Stimulated activated CD4-positive, alpha-beta T cell treated with anti-CD3 and anti-CD28 coated beads, Interleukin-4, amount 100 ng/mL, for 1 hour (primary cell): ENCODE measurements around the gene SRGAP1.

ENCODE experiments used
- DNase-seq: peaks from one replicate; pipeline ENCODE4 v3.0.0-alpha.2; 2020

SRGAP1 gene

GRCh38 chr12:63911341-63911740 lies 66.8 kb downstream of the SRGAP1 start:
- DNase-seq = no peak

- no peak for DNase-seq
Measured at GRCh38 chr12:63912651-63913050, 68.2 kb downstream of the SRGAP1 start.

- DNase-seq = no peak
Measured at GRCh38 chr12:63913929-63914328, 69.4 kb downstream of the SRGAP1 start.

- DNase-seq = no peak
Measured at GRCh38 chr12:63915105-63915800, 70.8 kb downstream of the SRGAP1 start.

GRCh38 chr12:63916561-63917476 lies 72.3 kb downstream of the SRGAP1 start:
- no peak for DNase-seq

GRCh38 chr12:63917477-63917862 lies 73.0 kb downstream of the SRGAP1 start:
- no peak for DNase-seq

GRCh38 chr12:63917864-63918799 lies 73.6 kb downstream of the SRGAP1 start:
- no peak for DNase-seq

GRCh38 chr12:63918800-63919300 lies 74.3 kb downstream of the SRGAP1 start:
- no peak for DNase-seq

GRCh38 chr12:63919756-63920155 lies 75.3 kb downstream of the SRGAP1 start:
- no peak for DNase-seq

- no peak for DNase-seq
Measured at GRCh38 chr12:63921157-63921556, 76.7 kb downstream of the SRGAP1 start.

GRCh38 chr12:63922474-63922873 lies 78.0 kb downstream of the SRGAP1 start:
- DNase-seq = no peak

GRCh38 chr12:63924781-63925180 lies 80.3 kb downstream of the SRGAP1 start:
- DNase-seq = no peak

- DNase-seq = no peak
Measured at GRCh38 chr12:63927511-63927910, 83.0 kb downstream of the SRGAP1 start.

GRCh38 chr12:63928305-63928704 lies 83.8 kb downstream of the SRGAP1 start:
- DNase-seq = no peak

GRCh38 chr12:63929426-63929825 lies 84.9 kb downstream of the SRGAP1 start:
- DNase-seq = no peak

- DNase-seq = no peak
Measured at GRCh38 chr12:63930971-63931370, 86.5 kb downstream of the SRGAP1 start.

- DNase-seq = no peak
Measured at GRCh38 chr12:63931703-63932102, 87.2 kb downstream of the SRGAP1 start.

- DNase-seq = no peak
Measured at GRCh38 chr12:63934936-63935335, 90.4 kb downstream of the SRGAP1 start.

GRCh38 chr12:63935361-63935760 lies 90.9 kb downstream of the SRGAP1 start:
- DNase-seq = no peak

- DNase-seq = no peak
Measured at GRCh38 chr12:63937378-63938316, 93.1 kb downstream of the SRGAP1 start.

- DNase-seq = no peak
Measured at GRCh38 chr12:63940310-63941005, 96.0 kb downstream of the SRGAP1 start.
